ENCODE measurements around the gene PTPRU.

DNA sequence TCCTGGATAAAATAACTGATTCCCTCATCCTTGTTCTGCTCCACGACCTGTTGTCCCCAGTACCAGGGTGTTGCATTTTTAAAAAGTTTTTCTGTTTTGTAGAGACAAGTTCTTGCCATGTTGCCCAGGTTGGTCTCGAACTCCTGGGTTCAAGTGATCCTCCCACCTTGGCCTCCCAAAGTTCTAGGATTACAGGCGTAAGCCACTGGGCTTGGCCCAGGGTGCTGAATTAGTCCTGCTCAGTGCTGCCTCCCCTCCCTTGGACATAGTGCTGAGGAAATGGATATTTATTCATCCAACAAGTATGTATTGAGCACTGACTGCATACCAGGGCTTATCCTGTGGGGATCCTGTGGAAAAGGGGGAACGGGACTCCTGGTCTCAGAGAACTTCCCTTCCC lies 126.4 kb downstream of the PTPRU start:
- TF ChIP-seq POLR2A (IDR thresholded peaks at IDR 0.05; ENCODE audit: control extremely low read depth in 1 of 2, low read depth in 2 of 2, low read length in 2 of 2) = no peak
- TF ChIP-seq, protein P1, sequence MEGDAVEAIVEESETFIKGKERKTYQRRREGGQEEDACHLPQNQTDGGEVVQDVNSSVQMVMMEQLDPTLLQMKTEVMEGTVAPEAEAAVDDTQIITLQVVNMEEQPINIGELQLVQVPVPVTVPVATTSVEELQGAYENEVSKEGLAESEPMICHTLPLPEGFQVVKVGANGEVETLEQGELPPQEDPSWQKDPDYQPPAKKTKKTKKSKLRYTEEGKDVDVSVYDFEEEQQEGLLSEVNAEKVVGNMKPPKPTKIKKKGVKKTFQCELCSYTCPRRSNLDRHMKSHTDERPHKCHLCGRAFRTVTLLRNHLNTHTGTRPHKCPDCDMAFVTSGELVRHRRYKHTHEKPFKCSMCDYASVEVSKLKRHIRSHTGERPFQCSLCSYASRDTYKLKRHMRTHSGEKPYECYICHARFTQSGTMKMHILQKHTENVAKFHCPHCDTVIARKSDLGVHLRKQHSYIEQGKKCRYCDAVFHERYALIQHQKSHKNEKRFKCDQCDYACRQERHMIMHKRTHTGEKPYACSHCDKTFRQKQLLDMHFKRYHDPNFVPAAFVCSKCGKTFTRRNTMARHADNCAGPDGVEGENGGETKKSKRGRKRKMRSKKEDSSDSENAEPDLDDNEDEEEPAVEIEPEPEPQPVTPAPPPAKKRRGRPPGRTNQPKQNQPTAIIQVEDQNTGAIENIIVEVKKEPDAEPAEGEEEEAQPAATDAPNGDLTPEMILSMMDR (IDR thresholded peaks at IDR 0.05; ENCODE audit: control extremely low read depth in 1 of 3, insufficient read depth in 1 of 3, low read depth in 1 of 3, low read length in 3 of 3) = no peak
- no peak for TF ChIP-seq BACH1 (IDR thresholded peaks at IDR 0.05; ENCODE audit: low read length)
- TF ChIP-seq RNF2 (IDR thresholded peaks at IDR 0.05; ENCODE audit: borderline replicate concordance, low read depth, low read length, missing control alignments, poor library complexity, severe bottlenecking) = no peak
- no peak for TF ChIP-seq EP300 (IDR thresholded peaks at IDR 0.05; ENCODE audit: borderline replicate concordance in 1 of 2, low read depth in 2 of 2, low read length in 2 of 2)
- no peak for TF ChIP-seq BRCA1 (IDR thresholded peaks at IDR 0.05; ENCODE audit: low read depth, low read length)

Data from H1 (cell line).